OCI-LY3 (cell line): ENCODE results near the gene NUP93.

Source experiments
- CTCF ChIP-seq: fragments of 200-600, 300-600 bp; sonication (generic); IDR thresholded peaks from 2 replicates; pipeline ENCODE4 v1.5.1; 2014; ENCODE audit warnings: antibody characterized with exemption, low read length, low read depth
- EZH2phosphoT487 ChIP-seq: fragments of 200-600 bp; shearing (Covaris generic); IDR thresholded peaks from 2 replicates; pipeline ENCODE4 v1.6.1; 2018; ENCODE audit warnings: antibody characterized with exemption, mixed run types, low read depth

GRCh38 chr16:56702836-56703235 is 27.1 kb upstream of the NUP93 start:
- TF ChIP-seq CTCF (no peak), EZH2phosphoT487 (no peak)
